ENCODE data around the gene PSORS1C2. TPM values are rescaled to one million over a fixed set of nuclear protein-coding genes. Genes with fewer than 3 reads are reported as not detected.

The PSORS1C2 gene
- total RNA-seq, 1 experiment from 2014 or later: 0.33 TPM

DNA sequence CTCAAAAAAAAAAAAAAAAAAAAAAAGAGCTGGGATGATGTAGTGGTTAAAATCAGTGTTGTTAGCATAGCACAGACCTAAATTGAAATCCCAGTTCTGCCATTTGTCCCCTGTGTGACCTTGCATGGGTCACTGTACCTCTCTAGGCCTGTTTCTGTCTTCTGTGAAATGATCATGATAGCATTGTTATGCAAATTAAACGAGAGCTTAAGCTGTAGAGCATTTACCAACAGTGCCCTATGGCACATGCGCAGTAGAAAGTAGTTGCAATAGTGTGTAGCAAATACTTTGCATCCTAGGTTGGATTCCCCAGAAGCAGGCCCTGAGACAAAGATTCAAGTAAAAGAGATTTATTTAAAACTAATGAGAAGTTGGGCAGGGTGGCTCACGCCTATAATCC is 7.3 kb downstream of the PSORS1C2 start:
- WGBS (ENCODE audit: extremely low coverage, insufficient read length, low lambda C conversion rate): no CpG with 5 or more reads among the region's 3 CpGs
- Histone ChIP-seq H3K23me2 (ENCODE audit: insufficient read length, low read depth, low read length, poor library complexity, severe bottlenecking) (no peaks in the 10 kb centered on the region), H3K4ac (ENCODE audit: low read depth, low read length) (no peak overlapping the region), H4K20me1 (ENCODE audit: control insufficient read depth, insufficient read depth, insufficient read length) (no peaks in the 10 kb centered on the region), H2AK5ac (ENCODE audit: insufficient read length, low read length) (no peak overlapping the region), H4K5ac (ENCODE audit: insufficient read length, low read depth, low read length) (no peak overlapping the region), H2BK15ac (ENCODE audit: low read depth, low read length) (no peak overlapping the region), H3K79me2 (ENCODE audit: insufficient read depth, low read length) (no peaks in the 10 kb centered on the region), H3T11ph (ENCODE audit: low read length) (no peak overlapping the region), H4K91ac (ENCODE audit: insufficient read length, low read depth, low read length) (no peak overlapping the region), H3K23ac (ENCODE audit: insufficient read length, low read depth, low read length) (no peak overlapping the region), H3K56ac (ENCODE audit: insufficient read length, low read depth, low read length) (no peak overlapping the region), H2BK12ac (ENCODE audit: insufficient read length, low read depth, low read length) (no peak overlapping the region), H4K8ac (replicated peaks; ENCODE audit: insufficient read length, low read depth, low read length) (no peak overlapping the region), H3K14ac (ENCODE audit: insufficient read depth, low read length) (no peak overlapping the region), H3K9me3 (ENCODE audit: control insufficient read depth, low read depth, low read length) (no peaks in the 10 kb centered on the region), H2BK20ac (ENCODE audit: low read depth, low read length, poor library complexity, severe bottlenecking) (no peak overlapping the region), H2BK120ac (ENCODE audit: low read depth, low read length, poor library complexity, severe bottlenecking) (no peak overlapping the region), H3K27me3 (ENCODE audit: insufficient read depth, low read length) (no peaks in the 10 kb centered on the region), H2AFZ (ENCODE audit: low read length) (no peak overlapping the region), H3K4me2 (ENCODE audit: insufficient read depth, insufficient read length, low read length) (no peak overlapping the region), H3K4me1 (ENCODE audit: insufficient read depth, low read length) (no peaks in the 10 kb centered on the region), H3K79me1 (ENCODE audit: insufficient read depth, low read depth, low read length, poor library complexity, severe bottlenecking) (no peaks in the 10 kb centered on the region), H3K18ac (ENCODE audit: insufficient read length, low read depth, low read length) (no peak overlapping the region), H2BK5ac (ENCODE audit: insufficient read length, low read length) (no peak overlapping the region), H3K9ac (ENCODE audit: extremely low read depth, insufficient read length, low read length) (no peak overlapping the region), H3K27ac (ENCODE audit: insufficient read length, low read depth, low read length) (no peak overlapping the region)
- Mint-ChIP-seq H3K9me3 (no peaks in the 10 kb centered on the region; a peak in 1 of 5 replicates), H3K4me3 (no peak overlapping the region), H3K4me1 (peaks cover 26 to 31% of the 10 kb centered on the region in 2 experiments), H3K27ac (peak overlapping the region in 1 of 3 experiments; percentile 85; a peak in 1 of 7 replicates), H3K36me3 (ENCODE audit: insufficient read depth in 1 of 3, low read depth in 3 of 3) (no peaks in the 10 kb centered on the region), H3K27me3 (ENCODE audit: low read depth) (peaks cover 5% of the 10 kb centered on the region)
- no peak for DNase-seq
- TF ChIP-seq, protein P1, sequence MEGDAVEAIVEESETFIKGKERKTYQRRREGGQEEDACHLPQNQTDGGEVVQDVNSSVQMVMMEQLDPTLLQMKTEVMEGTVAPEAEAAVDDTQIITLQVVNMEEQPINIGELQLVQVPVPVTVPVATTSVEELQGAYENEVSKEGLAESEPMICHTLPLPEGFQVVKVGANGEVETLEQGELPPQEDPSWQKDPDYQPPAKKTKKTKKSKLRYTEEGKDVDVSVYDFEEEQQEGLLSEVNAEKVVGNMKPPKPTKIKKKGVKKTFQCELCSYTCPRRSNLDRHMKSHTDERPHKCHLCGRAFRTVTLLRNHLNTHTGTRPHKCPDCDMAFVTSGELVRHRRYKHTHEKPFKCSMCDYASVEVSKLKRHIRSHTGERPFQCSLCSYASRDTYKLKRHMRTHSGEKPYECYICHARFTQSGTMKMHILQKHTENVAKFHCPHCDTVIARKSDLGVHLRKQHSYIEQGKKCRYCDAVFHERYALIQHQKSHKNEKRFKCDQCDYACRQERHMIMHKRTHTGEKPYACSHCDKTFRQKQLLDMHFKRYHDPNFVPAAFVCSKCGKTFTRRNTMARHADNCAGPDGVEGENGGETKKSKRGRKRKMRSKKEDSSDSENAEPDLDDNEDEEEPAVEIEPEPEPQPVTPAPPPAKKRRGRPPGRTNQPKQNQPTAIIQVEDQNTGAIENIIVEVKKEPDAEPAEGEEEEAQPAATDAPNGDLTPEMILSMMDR (conservative IDR thresholded peaks at IDR 0.05): no peak
